NOMO-1 treated with dmso at 0.1 percent for 144 hours (cell line): ENCODE data around the gene MEIS2.

Experiments used
- DNase-seq: peaks from one replicate; lab custom pipeline; 2025; ENCODE audit not compliant: unreplicated experiment; lab: John Stamatoyannopoulos, UW

Gene MEIS2

GRCh38 chr15:36903922-36904556 lies 196.3 kb downstream of the MEIS2 start:
- DNase-seq, result no peak

GRCh38 chr15:36903195-36903594 lies 197.2 kb downstream of the MEIS2 start:
- no peak for DNase-seq

- DNase-seq, result no peak
Observed at GRCh38 chr15:36901012-36901411, 199.3 kb downstream of the MEIS2 start.

GRCh38 chr15:36899696-36900095 lies 200.7 kb downstream of the MEIS2 start:
- DNase-seq, result no peak

- no peak for DNase-seq
Observed at GRCh38 chr15:36898536-36899126, 201.7 kb downstream of the MEIS2 start.

GRCh38 chr15:36897834-36898233 lies 202.5 kb downstream of the MEIS2 start:
- no peak for DNase-seq

GRCh38 chr15:36896949-36897348 lies 203.4 kb downstream of the MEIS2 start:
- no peak for DNase-seq

- no peak for DNase-seq
Observed at GRCh38 chr15:36894075-36894474, 206.3 kb downstream of the MEIS2 start.

GRCh38 chr15:36893276-36893675 lies 207.1 kb downstream of the MEIS2 start:
- no peak for DNase-seq

- no peak for DNase-seq
Observed at GRCh38 chr15:36888011-36888992, 212.0 kb downstream of the MEIS2 start.

GRCh38 chr15:36887214-36887961 lies 213.0 kb downstream of the MEIS2 start:
- DNase-seq, result no peak

- no peak for DNase-seq
Observed at GRCh38 chr15:36886701-36887100, 213.6 kb downstream of the MEIS2 start.

GRCh38 chr15:36886191-36886590 lies 214.2 kb downstream of the MEIS2 start:
- DNase-seq, result no peak

- no peak for DNase-seq
Observed at GRCh38 chr15:36885771-36886170, 214.6 kb downstream of the MEIS2 start.

GRCh38 chr15:36884936-36885635 lies 215.3 kb downstream of the MEIS2 start:
- no peak for DNase-seq

GRCh38 chr15:36884518-36884875 lies 215.9 kb downstream of the MEIS2 start:
- DNase-seq, result no peak

GRCh38 chr15:36883713-36884517 lies 216.4 kb downstream of the MEIS2 start:
- peak; percentile 18 for DNase-seq

- DNase-seq, result no peak
Observed at GRCh38 chr15:36882487-36883131, 217.7 kb downstream of the MEIS2 start.

GRCh38 chr15:36882056-36882455 lies 218.3 kb downstream of the MEIS2 start:
- DNase-seq, result no peak
